HepG2 (cell line): Measurements from ENCODE around the gene NRSN2. TPM values are rescaled to one million over a fixed set of nuclear protein-coding genes. Genes with fewer than 3 reads are reported as not detected.

Experiments used
- ATAC-seq: fragments of 200-7000 bp; cut with Tn5 transposase; 3 replicates; pipeline ENCODE4 v1.9.1; 2020; ENCODE audit warnings: mild to moderate bottlenecking, moderate library complexity
- BruUV-seq: library from RNA; stranded (reverse); fragments of 400-500 nt; replicated peaks from 2 replicates; lab custom pipeline; 2021; lab: Mats Ljungman, UMichigan
- CTCF ChIA-PET: fragments of 300-600 bp; formaldehyde crosslinking; extraction: SDS; loops from one replicate; lab custom pipeline; 2021; ENCODE audit warnings: low total read pairs, inconsistent platforms, low intra/inter-chr PET ratio; lab: Yijun Ruan, JAX
- POLR2A ChIA-PET: fragments of 350-600 bp; sonication (Branson Sonifier 250); formaldehyde crosslinking; loops from one replicate; lab custom pipeline; 2020; ENCODE audit warnings: antibody characterized with exemption, inconsistent platforms; lab: Yijun Ruan, JAX
- DNase-seq: peaks from one replicate; pipeline ENCODE4 v3.0.0-alpha.2; 2015; ENCODE audit warnings: low spot score
- FAIRE-seq: peaks from 3 replicates; lab custom pipeline; 2011; peaks lifted over from hg19 to GRCh38; lab: Jason Lieb, UNC
- H2AFZ ChIP-seq: one replicate; pipeline ENCODE4 v1.6.1; 2011; ENCODE audit warnings: low read length, inconsistent platforms
- H3K27ac ChIP-seq: fragments of 300-600 bp; 3 replicates; pipeline ENCODE4 v1.8.0; 2011; ENCODE audit warnings: mixed run types, mild to moderate bottlenecking, mixed read lengths, low read length, inconsistent platforms; ENCODE audit not compliant: insufficient read depth; ENCODE audit errors: extremely low read length
- H3K27me3 ChIP-seq, 2 experiments: fragments of 200-600 bp in 1 of 2; 2 replicates in 1 of 2; 3 replicates in 1 of 2; pipeline versions ENCODE4 v1.6.0 to v1.8.0; 2011; ENCODE audit warnings: low read length in 2 of 2, mild to moderate bottlenecking in 2 of 2, moderate library complexity in 2 of 2, inconsistent platforms in 1 of 2; ENCODE audit not compliant: insufficient read depth in 2 of 2, control insufficient read depth in 1 of 2
- H3K36me3 ChIP-seq, 2 experiments: fragments of 200-600 bp in 1 of 2; replicated peaks in 1 of 2; 2 replicates in 1 of 2; 3 replicates in 1 of 2; pipeline versions ENCODE4 v1.5.1 to v1.8.0; 2011; ENCODE audit warnings: low read length in 2 of 2, inconsistent platforms in 1 of 2; ENCODE audit not compliant: insufficient read depth in 2 of 2, control insufficient read depth in 1 of 2
- H3K4me1 ChIP-seq: 2 replicates; pipeline ENCODE4 v1.5.1; 2012; ENCODE audit warnings: low read length, inconsistent platforms; ENCODE audit not compliant: insufficient read depth
- H3K4me2 ChIP-seq: 2 replicates; pipeline ENCODE4 v1.6.0; 2011; ENCODE audit warnings: low read depth, low read length, inconsistent platforms
- H3K4me3 ChIP-seq, 3 experiments: fragments of 200-600 bp in 1 of 3; sonication (generic), shearing (Covaris generic) in 1 of 3; replicated peaks in 1 of 3; 2 replicates each; pipeline ENCODE4 v1.5.1; 2011 to 2016; ENCODE audit warnings: low read length in 3 of 3, inconsistent platforms in 2 of 3, low read depth in 2 of 3, mild to moderate bottlenecking in 2 of 3, control low read depth in 1 of 3, mixed read lengths in 1 of 3; ENCODE audit not compliant: insufficient read depth in 1 of 3
- H3K79me2 ChIP-seq: one replicate; pipeline ENCODE4 v1.6.1; 2011; ENCODE audit warnings: low read length, inconsistent platforms; ENCODE audit not compliant: insufficient read depth
- H3K9ac ChIP-seq: 2 replicates; pipeline ENCODE4 v1.6.0; 2011; ENCODE audit warnings: mild to moderate bottlenecking, low read depth, low read length, inconsistent platforms; ENCODE audit not compliant: insufficient read depth
- H3K9me3 ChIP-seq: 2 replicates; pipeline ENCODE4 v1.5.1; 2012; ENCODE audit warnings: mild to moderate bottlenecking, low read length
- H4K20me1 ChIP-seq: 2 replicates; pipeline ENCODE4 v1.6.0; 2011; ENCODE audit warnings: inconsistent platforms, mild to moderate bottlenecking, low read length, moderate library complexity; ENCODE audit not compliant: insufficient read depth
- ATM ChIP-seq: fragments of 450-650 bp; IDR thresholded peaks from 2 replicates; pipeline ENCODE4 v1.7.1; 2017; ENCODE audit warnings: mild to moderate bottlenecking, borderline replicate concordance
- GATAD1 ChIP-seq: IDR thresholded peaks from 2 replicates; pipeline ENCODE4 v1.6.1; 2016; ENCODE audit warnings: missing genetic modification reagents, missing compliant biosample characterization
- HNRNPLL ChIP-seq: fragments of 200-400 bp; formaldehyde crosslinking; IDR thresholded peaks from 2 replicates; pipeline ENCODE4 v1.6.1; 2017; ENCODE audit warnings: mild to moderate bottlenecking, low read depth, low read length; ENCODE audit not compliant: poor library complexity, severe bottlenecking
- MBD4 ChIP-seq: IDR thresholded peaks from 2 replicates; pipeline ENCODE4 v1.6.1; 2012; ENCODE audit warnings: low read length, inconsistent platforms, borderline replicate concordance
- RBM39 ChIP-seq: fragments of 200-400 bp; formaldehyde crosslinking; IDR thresholded peaks from one replicate; pipeline ENCODE4 v1.6.1; 2018; ENCODE audit warnings: antibody characterized with exemption, mild to moderate bottlenecking, low read depth, low read length; ENCODE audit not compliant: poor library complexity, severe bottlenecking
- RCOR2 ChIP-seq: IDR thresholded peaks from 2 replicates; pipeline ENCODE4 v1.6.1; 2016; ENCODE audit warnings: missing biosample characterization, missing genetic modification reagents
- REL ChIP-seq: sonication (generic); formaldehyde crosslinking; conservative IDR thresholded peaks from 2 replicates; pipeline ENCODE4 v1.8.0; 2022; ENCODE audit warnings: mild to moderate bottlenecking, missing genetic modification reagents, moderate library complexity
- SOX6 ChIP-seq, 2 experiments: fragments of 450-650 bp in 1 of 2; sonication (generic) in 1 of 2; formaldehyde crosslinking in 1 of 2; IDR thresholded peaks; 2 replicates each; pipeline versions ENCODE4 v1.4.0 to v1.6.1; 2017 to 2020; ENCODE audit warnings: antibody characterized with exemption in 1 of 2, mild to moderate bottlenecking in 1 of 2, missing genetic modification reagents in 1 of 2
- SP4 ChIP-seq: sonication (generic); formaldehyde crosslinking; IDR thresholded peaks from 2 replicates; pipeline ENCODE4 v1.8.1; 2023; ENCODE audit warnings: mild to moderate bottlenecking, missing genetic modification reagents
- TBL1XR1 ChIP-seq: fragments of 150-350 bp; IDR thresholded peaks from 2 replicates; pipeline ENCODE4 v1.6.1; 2014; ENCODE audit warnings: borderline replicate concordance, low read length; ENCODE audit not compliant: partially characterized antibody
- ZBTB7B ChIP-seq: sonication (generic); formaldehyde crosslinking; IDR thresholded peaks from 2 replicates; pipeline ENCODE4 v1.4.0; 2020; ENCODE audit warnings: missing genetic modification reagents
- ZC3H4 ChIP-seq: sonication (generic); formaldehyde crosslinking; IDR thresholded peaks from 2 replicates; pipeline ENCODE4 v1.4.0; 2020; ENCODE audit warnings: missing genetic modification reagents, borderline replicate concordance
- ZKSCAN1 ChIP-seq: fragments of 150-350 bp; IDR thresholded peaks from 2 replicates; pipeline ENCODE4 v1.6.1; 2014; ENCODE audit warnings: low read length
- ZNF234 ChIP-seq: sonication (generic); formaldehyde crosslinking; conservative IDR thresholded peaks from 2 replicates; pipeline ENCODE4 v1.5.1; 2020; ENCODE audit warnings: mild to moderate bottlenecking, missing genetic modification reagents
- ZNF256 ChIP-seq: sonication (generic); formaldehyde crosslinking; conservative IDR thresholded peaks from 2 replicates; pipeline ENCODE4 v1.4.0; 2020; ENCODE audit warnings: missing genetic modification reagents
- ZNF616 ChIP-seq: sonication (generic); formaldehyde crosslinking; IDR thresholded peaks from 2 replicates; pipeline ENCODE4 v1.5.0; 2020; ENCODE audit warnings: low read depth, mild to moderate bottlenecking, missing genetic modification reagents
- ZNF816 ChIP-seq: sonication (generic); formaldehyde crosslinking; IDR thresholded peaks from 2 replicates; pipeline ENCODE4 v1.8.0; 2022; ENCODE audit warnings: missing genetic modification reagents, mild to moderate bottlenecking, borderline replicate concordance
- WGBS: methylation state at CpG from one replicate; pipeline ENCODE4 v1.1.6; 2017; ENCODE audit warnings: low lambda C conversion rate; 5-methylcytosine and 5-hydroxymethylcytosine counted together
- in situ Hi-C: cut with HindIII; loops from 2 replicates; pipeline ENCODE4 v1.10.0; 2017; ENCODE audit warnings: low pct_unique_long_range_greater_than_20kb; ENCODE audit not compliant: extremely low pct_ligation_motif_present
- intact Hi-C: fragments of 100-400 bp; cut with micrococcal nuclease; formaldehyde crosslinking; loops from one replicate; pipeline ENCODE4 v1.10.0; 2022; ENCODE audit not compliant: unreplicated experiment
- polyA plus RNA-seq, 8 experiments: library from polyadenylated mRNA; depleted of rRNA in 3 of 8; stranded (reverse) in 7 of 8; unstranded in 1 of 8; fragments of >200 nt; fragmentation: Illumina TruSeq in 4 of 8; extraction: Trizol in 4 of 8; gene quantifications; 2 replicates each; pipeline versions ENCODE4 v1.2.1 to v1.2.3, GENCODE V29; 2011 to 2016; ENCODE audit warnings: low read depth in 4 of 8, missing spikeins in 1 of 8, mixed read lengths in 1 of 8; ENCODE audit not compliant: insufficient read depth in 1 of 8
- total RNA-seq, 5 experiments: library from RNA; depleted of rRNA; stranded (reverse); fragments of >200 nt; fragmentation: Illumina TruSeq; extraction: Trizol; gene quantifications; 2 replicates each; pipeline ENCODE4 v1.2.3, GENCODE V29; 2016; ENCODE audit warnings: low read depth in 1 of 5
- TF ChIP-seq, protein P1 (sequence below): IDR thresholded peaks from 2 replicates; pipeline ENCODE4 v1.6.1; 2018; ENCODE audit warnings: missing genetic modification reagents

NRSN2 gene
- total and polyA plus RNA-seq, 2 of the 13 experiments (the other 11 are each of a cell fraction or from before 2014, with no cell fraction given) = 32.3 to 49.4 TPM

DNA sequence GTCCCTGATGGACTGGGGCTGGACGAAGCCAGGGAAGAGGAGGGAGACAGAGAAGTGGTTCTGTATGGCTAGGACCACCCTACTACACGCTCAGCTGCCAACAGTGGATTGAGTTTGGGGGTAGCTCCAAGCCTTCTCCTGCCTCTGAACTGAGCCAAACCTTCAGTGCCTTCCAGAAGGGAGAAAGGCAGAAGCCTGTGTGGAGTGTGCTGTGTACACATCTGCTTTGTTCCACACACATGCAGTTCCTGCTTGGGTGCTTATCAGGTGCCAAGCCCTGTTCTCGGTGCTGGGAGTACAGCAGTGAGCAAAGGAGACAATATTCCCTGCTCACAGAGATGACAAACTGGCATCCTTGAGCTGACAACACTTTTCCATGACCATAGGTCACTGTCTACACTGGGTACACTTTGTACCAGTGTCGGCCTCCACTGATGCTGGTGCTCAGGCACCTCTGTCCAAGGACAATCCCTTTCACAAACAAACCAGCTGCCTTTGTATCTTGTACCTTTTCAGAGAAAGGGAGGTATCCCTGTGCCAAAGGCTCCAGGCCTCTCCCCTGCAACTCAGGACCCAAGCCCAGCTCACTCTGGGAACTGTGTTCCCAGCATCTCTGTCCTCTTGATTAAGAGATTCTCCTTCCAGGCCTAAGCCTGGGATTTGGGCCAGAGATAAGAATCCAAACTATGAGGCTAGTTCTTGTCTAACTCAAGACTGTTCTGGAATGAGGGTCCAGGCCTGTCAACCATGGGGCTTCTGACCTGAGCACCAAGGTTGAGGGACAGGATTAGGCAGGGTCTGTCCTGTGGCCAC lies 49.9 kb downstream of the NRSN2 start:
- intact Hi-C loops (no loop called here), in situ Hi-C loops (no loop called here)
- Histone ChIP-seq H3K79me2 (no peaks in the 10 kb centered on the region), H3K36me3 (peaks cover 39 to 58% of the 10 kb centered on the region in 2 experiments), H3K27me3 (no peaks in the 10 kb centered on the region), H3K4me2 (peak overlapping the region; percentile 18; the same call in 1 of the 2 replicates), H3K4me3 (peak overlapping the region in 1 of 3 experiments; percentile 3; a peak in 1 of 6 replicates), H3K9ac (peak overlapping the region; percentile 57), H4K20me1 (no peaks in the 10 kb centered on the region), H2AFZ (no peak overlapping the region), H3K4me1 (peaks cover 88% of the 10 kb centered on the region), H3K9me3 (no peaks in the 10 kb centered on the region), H3K27ac (peak overlapping the region; percentile 87)
- FAIRE-seq (peak; percentile 97), DNase-seq (peak; percentile 99), ATAC-seq (peak; percentile 84)
- BruUV-seq = TSS peak; percentile 44
- CTCF ChIA-PET = interaction anchor here (1.0 kb wide), 1 partner anchor 34 kb away, joined by 3 read pairs; no protein-coding TSS in a partner anchor
- 42% methylated on average over 4 of the region's 4 CpGs for WGBS
- POLR2A ChIA-PET = interaction anchor here (1.2 to 29.0 kb wide), 6 partner anchors 1 to 50 kb away, joined by 3 to 1587 read pairs (median 466); partner anchors contain the start of genes NRSN2, RBCK1 and TRIB3
- TF ChIP-seq, protein P1, sequence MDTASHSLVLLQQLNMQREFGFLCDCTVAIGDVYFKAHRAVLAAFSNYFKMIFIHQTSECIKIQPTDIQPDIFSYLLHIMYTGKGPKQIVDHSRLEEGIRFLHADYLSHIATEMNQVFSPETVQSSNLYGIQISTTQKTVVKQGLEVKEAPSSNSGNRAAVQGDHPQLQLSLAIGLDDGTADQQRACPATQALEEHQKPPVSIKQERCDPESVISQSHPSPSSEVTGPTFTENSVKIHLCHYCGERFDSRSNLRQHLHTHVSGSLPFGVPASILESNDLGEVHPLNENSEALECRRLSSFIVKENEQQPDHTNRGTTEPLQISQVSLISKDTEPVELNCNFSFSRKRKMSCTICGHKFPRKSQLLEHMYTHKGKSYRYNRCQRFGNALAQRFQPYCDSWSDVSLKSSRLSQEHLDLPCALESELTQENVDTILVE (CRISPR knock-in tag) = peak; percentile 89; the same call in 1 of the 2 replicates
- no peak for TF ChIP-seq REL
- TF ChIP-seq RCOR2 = peak; percentile 100
- TF ChIP-seq ZNF234 = no peak
- peak; percentile 81 for TF ChIP-seq SP4 (CRISPR knock-in tag)
- TF ChIP-seq RBM39 = no peak
- no peak for TF ChIP-seq ATM
- TF ChIP-seq ZNF256 (CRISPR knock-in tag) = peak; percentile 88
- TF ChIP-seq MBD4 = 0 out of 2 replicates have a peak, but pooled peaks have one; percentile 55
- 0 out of 2 replicates have a peak, but pooled peaks have one; percentile 60 for TF ChIP-seq ZC3H4
- no peak for TF ChIP-seq ZKSCAN1
- no peak; the same call in 1 of the 2 replicates for TF ChIP-seq ZNF816 (CRISPR knock-in tag)
- TF ChIP-seq ZBTB7B (CRISPR knock-in tag) = peak; percentile 94
- TF ChIP-seq SOX6 (IDR thresholded peaks at IDR 0.05) = no peak
- peak; percentile 98 for TF ChIP-seq SOX6 (CRISPR knock-in tag; IDR thresholded peaks at IDR 0.05)
- peak; percentile 81 for TF ChIP-seq GATAD1 (CRISPR knock-in tag)
- no peak; the same call in 1 of the 2 replicates for TF ChIP-seq ZNF616 (CRISPR knock-in tag)
- peak; percentile 91 for TF ChIP-seq TBL1XR1
- TF ChIP-seq HNRNPLL = no peak
